Measurements from ENCODE around the gene ASCL5. TPM values are rescaled to one million over a fixed set of nuclear protein-coding genes. Genes with fewer than 3 reads are reported as not detected.

Gene ASCL5
- total RNA-seq, 2 donors from 2014 or later: not detected

- DNase-seq (ENCODE audit: low spot score): peak; percentile 99
- intact Hi-C loops (cut with DNase I): no loop called here
Measured at GRCh38 chr1:201154389-201155165, 27.6 kb upstream of the ASCL5 start, which contains the start of gene TMEM9. Gene TMEM9, minus strand, starts transcription at chr1:201154474. Its CDS starts 551 bp downstream, at chr1:201153923.

- DNase-seq (ENCODE audit: low spot score): no peak
- intact Hi-C loops (cut with DNase I): no loop called here
Measured at GRCh38 chr1:201153474-201154388, 26.7 kb upstream of the ASCL5 start.

GRCh38 chr1:201149400-201149799, 22.4 kb upstream of the ASCL5 start:
- DNase-seq (ENCODE audit: low spot score): no peak
- intact Hi-C loops (cut with DNase I): no loop called here

- intact Hi-C loops (cut with DNase I): no loop called here
- DNase-seq (ENCODE audit: low spot score): no peak
Measured at GRCh38 chr1:201147396-201148015, 20.5 kb upstream of the ASCL5 start.

DNA sequence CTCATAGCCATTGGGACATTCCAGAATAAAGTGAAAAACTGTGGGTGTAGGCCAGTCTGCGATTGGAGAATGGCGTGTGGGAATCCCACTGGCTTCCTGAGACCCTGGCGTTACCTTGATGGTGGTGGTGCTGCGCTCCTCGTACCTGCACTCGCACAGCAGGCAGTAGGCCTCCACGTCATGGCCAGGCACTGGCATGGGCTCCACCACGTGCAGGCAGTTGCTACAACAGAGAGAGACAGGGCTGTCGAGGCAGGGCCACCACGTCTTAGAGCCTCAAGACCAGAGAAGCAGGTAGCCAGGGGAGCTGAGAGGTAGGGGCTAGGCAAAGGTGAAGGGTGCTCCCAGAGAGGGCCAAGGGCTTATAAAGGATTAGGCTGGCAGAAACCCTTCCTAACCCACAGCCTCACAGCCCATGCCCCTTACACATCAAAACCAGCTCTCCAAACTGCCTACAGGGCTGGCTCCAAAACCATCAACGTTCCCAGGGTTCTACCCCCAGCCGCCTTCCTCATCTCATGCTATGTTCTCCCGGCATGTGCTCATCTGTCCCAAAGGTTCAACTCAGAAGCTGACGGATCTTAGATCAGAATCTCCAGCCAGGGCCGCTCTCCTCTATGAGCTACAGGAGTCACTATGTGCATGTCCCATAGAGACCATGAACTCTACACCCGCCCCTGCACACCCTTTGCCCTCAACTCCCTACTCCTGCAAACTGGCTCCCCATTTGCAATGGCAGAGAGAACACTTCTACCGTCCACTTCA, 19.8 kb upstream of the ASCL5 start:
- DNase-seq (ENCODE audit: low spot score): peak; percentile 62
- intact Hi-C loops (cut with DNase I): no loop called here

GRCh38 chr1:201145816-201146215, 18.8 kb upstream of the ASCL5 start:
- peak; percentile 29 for DNase-seq (ENCODE audit: low spot score)
- intact Hi-C loops (cut with DNase I): no loop called here

- DNase-seq (ENCODE audit: low spot score): peak; percentile 69
- intact Hi-C loops (cut with DNase I): no loop called here
Measured at GRCh38 chr1:201145132-201145531, 18.1 kb upstream of the ASCL5 start.

- intact Hi-C loops (cut with DNase I): no loop called here
- DNase-seq (ENCODE audit: low spot score): peak; percentile 16
Measured at GRCh38 chr1:201144701-201145100, 17.7 kb upstream of the ASCL5 start.

- DNase-seq (ENCODE audit: low spot score): peak; percentile 64
- intact Hi-C loops (cut with DNase I): no loop called here
Measured at GRCh38 chr1:201143726-201144635, 17.0 kb upstream of the ASCL5 start.

- peak; percentile 70 for DNase-seq (ENCODE audit: low spot score)
- intact Hi-C loops (cut with DNase I): no loop called here
Measured at GRCh38 chr1:201142849-201143725, 16.1 kb upstream of the ASCL5 start.

DNA sequence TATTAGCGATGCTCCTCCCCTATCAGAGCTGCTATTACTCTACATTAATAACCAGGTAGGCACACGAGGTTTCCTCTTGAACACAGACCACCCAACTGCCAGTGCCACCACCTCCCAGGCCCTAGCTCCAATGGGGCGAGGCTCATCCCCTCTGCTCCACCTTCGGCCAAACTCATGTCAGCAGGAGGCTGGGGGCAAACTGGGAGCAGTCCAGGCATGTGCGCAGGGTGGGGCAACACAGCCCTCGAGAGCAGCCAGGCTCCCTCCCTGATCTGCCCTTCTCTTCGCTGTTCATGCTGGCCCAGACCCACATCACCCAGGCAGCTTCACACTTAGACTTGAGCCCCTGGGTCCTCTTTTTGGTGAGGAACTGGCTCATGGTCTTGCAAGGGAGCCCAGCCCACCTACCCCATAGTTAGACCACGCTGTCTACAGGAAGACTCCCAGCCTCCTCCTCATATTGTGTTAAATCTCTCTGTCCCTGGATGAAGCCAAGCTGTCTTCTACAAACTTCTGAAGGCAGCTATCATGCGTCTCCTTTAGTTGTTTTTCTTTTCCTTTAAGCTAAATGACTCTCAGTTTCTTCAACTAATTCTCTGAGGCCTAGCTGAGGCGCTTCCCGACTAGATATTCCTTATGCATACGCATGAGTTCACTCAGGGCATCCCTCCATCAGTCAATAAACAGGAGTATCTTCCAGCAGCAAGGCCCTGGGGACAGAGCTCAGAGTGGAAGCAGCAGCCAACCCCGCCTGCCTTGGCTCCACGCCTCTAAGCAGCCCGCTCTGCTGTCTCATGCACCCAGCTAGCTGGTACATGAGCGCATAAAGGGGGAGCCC, 15.2 kb upstream of the ASCL5 start:
- intact Hi-C loops (cut with DNase I): no loop called here
- peak; percentile 89 for DNase-seq (ENCODE audit: low spot score)

DNA sequence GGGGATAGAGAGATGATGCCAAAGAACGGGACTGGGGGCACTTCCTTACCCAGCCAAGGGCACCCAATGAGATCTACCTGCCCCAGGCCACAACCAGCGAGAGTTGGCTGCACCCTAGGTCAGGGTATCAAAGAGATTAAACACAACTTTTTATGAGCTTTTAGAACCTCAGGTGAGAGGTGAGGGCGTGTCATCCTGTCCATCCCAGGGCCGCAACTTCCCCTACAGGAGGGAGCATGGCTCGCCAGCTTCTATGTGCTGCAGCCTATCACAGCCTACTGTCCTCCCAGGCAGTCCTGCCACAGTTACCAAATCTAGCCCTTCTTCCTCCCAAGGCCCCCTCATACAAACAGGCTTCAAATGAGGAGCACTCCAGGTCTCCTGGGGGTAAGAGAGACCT, 14.4 kb upstream of the ASCL5 start:
- intact Hi-C loops (cut with DNase I): no loop called here
- peak; percentile 44 for DNase-seq (ENCODE audit: low spot score)

DNA sequence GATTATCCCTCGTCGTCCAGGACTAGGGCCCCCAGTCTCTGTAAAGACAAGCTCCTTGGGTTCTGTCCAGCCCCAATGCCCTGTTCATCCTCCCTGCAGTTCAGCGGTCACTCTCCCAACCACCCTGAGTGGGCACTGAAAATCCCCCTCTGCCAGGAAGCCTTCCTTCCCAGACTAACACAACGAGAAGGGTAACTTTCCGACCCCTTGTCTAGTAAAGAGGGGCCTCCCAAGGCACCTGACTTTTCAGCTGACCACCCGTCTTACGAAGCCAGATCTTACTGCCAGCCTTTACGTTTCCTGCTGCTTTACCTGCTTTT, 13.9 kb upstream of the ASCL5 start:
- DNase-seq (ENCODE audit: low spot score): peak; percentile 20
- intact Hi-C loops (cut with DNase I): no loop called here

DNA sequence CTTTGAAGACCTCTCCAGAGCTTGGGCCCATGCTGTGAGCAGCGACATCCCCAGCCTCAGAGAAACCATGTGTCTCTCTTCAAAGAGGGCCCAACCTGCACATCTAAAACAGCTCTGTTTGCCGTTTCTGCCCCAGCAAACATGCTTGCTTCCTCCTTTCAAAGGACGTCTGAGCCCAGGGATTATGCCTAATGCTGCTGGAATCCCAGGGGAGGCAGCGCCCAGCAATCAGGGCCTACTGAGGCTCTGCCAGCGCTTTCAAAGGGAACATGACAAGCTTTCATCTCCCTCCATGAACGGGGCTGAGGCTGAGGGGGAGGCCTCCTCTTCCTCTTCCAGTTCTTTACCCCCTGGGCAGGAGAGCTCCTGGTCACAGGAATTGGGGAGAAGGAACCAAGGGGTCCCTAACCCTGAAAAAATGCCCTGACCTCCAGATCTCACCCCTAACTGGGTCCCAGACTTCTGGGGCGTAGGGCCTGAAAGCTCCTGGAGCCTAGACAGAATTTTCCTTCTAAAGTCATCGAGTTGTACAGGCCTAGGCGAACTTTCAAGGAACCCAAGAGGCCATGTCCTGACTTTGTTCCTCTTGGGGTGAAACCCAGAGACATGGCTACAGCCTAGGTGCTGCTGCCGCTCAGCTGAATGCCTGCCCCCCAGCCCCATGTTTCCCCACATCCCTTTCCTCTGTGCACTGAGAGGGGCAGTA, 13.4 kb upstream of the ASCL5 start:
- intact Hi-C loops (cut with DNase I): no loop called here
- DNase-seq (ENCODE audit: low spot score): peak; percentile 43

DNA sequence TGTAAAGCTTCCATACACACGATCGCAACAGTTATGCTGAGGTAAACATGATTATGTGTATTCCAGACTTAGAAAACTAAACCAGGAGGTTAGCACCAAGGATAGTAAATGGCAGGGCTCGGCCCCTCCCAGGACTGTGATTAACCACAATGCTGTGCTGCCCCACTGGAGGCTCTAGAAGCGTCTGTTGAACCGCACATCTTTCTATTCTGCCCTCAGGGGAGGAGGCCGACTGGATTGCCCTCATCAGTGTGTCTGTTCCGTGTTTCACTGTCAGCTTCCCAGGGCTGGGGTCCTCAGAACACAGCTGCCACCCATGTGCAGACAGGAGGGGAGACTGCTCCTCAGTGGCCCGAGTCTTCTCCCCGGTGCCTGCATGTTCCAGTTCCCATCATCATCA, 12.8 kb upstream of the ASCL5 start:
- intact Hi-C loops (cut with DNase I): no loop called here

DNA sequence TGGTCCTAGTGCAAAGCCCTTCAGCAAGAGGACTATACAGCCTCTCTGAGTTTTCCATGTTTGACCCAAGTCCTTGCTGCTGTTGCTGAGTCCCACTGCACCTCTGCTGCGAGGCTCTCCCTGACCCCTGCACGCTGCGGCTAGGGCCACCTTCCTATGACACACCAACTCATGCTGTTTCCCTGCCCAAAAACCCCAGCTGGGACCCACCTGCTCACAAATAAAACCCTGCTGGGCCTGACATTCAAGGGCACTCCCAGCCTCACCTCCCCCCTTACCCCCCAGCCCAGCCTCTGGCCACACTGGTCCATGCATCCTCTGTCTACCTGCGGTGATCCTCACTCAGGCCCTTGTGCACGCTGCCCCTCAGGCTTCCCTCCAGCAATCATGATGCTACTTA, 12.3 kb upstream of the ASCL5 start:
- intact Hi-C loops (cut with DNase I): no loop called here
- DNase-seq (ENCODE audit: low spot score): no peak

More for the DNA sequence above, 12.8 kb upstream of the ASCL5 start:
- DNase-seq (ENCODE audit: low spot score): peak; percentile 55

Data from posterior vena cava (tissue), 2 donors.